ENCODE results near the gene GNG13. TPM values are rescaled to one million over a fixed set of nuclear protein-coding genes. Genes with fewer than 3 reads are reported as not detected.

GNG13 gene
- polyA plus RNA-seq, 6 donors from 2014 or later: not detected

DNA sequence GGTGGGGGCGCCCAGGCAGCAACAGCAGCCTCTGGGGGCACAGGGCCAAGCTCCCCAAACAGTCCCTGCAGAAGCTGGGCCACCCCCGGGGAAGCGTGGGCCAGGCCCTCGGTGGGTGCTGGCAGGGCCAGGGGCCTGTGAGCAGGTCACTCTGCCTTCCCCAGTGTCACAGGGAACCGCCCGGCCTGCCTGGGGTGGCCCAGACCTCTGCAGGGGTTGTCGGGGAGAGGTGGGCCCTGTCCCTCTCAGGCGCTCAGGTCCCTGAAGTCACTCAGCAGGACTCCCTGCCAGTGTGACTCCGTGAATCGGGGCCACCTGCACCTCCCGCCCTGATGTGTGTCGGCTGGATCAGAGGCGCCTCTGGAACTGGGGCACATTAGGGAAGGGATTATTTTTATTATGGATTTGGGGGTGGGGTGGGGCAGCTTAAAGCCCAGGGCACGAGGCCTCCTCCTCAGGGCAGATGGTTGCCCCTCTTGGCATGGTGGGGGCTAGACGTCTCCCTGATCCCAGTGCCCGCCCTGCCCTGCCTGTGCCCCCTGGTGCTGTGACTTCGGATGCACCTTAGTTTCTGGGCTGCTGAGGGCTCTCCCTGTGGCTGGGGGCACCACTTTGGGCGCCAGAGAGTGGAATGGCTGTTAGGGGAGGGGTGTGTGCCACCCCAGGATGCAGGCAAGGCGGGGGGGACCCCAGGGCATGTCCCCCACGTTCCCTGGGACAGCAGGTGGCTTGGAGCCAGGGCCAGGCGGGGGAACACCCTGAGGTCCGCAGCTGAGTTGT, 1.2 kb upstream of the GNG13 start:
- DNase-seq (no peak), ATAC-seq (ENCODE audit: low read depth in 2 of 2) (no peak)
- peaks cover 0 to 35% (median 8%) of the 10 kb centered on the region in 3 donors for H3K27me3 Mint-ChIP-seq
- H3K4me3 Mint-ChIP-seq: no peak overlapping the region
- peaks cover 0 to 3% (median 0%) of the 10 kb centered on the region in 7 donors for H3K9me3 Mint-ChIP-seq
- H3K27ac Mint-ChIP-seq: no peak overlapping the region
- H3K4me1 Mint-ChIP-seq: peaks cover 0 to 2% (median 0%) of the 10 kb centered on the region in 3 donors
- H3K36me3 Mint-ChIP-seq: peaks cover 0 to 8% of the 10 kb centered on the region in 2 donors

DNA sequence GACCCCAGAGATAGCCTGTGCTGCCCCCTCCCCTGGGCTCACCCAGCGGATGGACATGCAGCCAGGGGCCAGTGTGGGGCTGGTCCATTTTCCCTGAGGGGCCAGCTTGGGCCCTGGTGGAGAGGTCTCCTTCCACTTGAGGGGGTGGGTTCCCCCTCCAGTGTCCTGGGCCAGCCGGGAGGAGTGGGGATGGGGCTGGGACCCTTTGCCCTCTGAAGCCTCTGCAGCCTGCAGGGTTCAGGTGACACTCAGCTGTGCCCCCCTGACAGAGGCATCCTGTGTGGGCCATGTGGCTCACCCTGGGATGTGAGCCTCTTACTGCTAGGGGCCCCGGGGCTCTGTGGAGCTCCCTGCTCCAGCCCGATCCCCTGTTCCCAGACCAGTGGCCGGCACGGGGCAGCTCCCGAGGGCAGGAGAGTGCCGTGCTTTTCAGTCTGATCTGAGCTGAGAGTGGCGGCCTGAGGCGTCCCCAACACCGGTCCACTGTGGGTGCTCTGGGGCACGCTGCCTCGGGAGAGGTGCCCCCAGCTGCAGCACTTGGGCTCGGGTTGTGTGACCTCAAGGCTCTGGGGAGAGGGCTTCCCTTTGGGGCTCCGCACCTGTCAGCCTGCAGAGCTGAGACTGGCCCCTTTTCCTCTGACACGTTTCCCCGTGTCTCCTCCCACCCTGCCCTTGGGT, 439 bp upstream of the GNG13 start:
- H3K27me3 Mint-ChIP-seq: peaks cover 0 to 35% (median 8%) of the 10 kb centered on the region in 3 donors
- no peak overlapping the region for H3K27ac Mint-ChIP-seq
- H3K36me3 Mint-ChIP-seq: peaks cover 0 to 8% of the 10 kb centered on the region in 2 donors
- no peak overlapping the region for H3K4me3 Mint-ChIP-seq
- ATAC-seq (ENCODE audit: low read depth in 2 of 2): peak; percentile 13 to 38
- no peak for DNase-seq
- peaks cover 0 to 3% (median 0%) of the 10 kb centered on the region in 7 donors for H3K9me3 Mint-ChIP-seq
- H3K4me1 Mint-ChIP-seq: no peaks in the 10 kb centered on the region

DNA sequence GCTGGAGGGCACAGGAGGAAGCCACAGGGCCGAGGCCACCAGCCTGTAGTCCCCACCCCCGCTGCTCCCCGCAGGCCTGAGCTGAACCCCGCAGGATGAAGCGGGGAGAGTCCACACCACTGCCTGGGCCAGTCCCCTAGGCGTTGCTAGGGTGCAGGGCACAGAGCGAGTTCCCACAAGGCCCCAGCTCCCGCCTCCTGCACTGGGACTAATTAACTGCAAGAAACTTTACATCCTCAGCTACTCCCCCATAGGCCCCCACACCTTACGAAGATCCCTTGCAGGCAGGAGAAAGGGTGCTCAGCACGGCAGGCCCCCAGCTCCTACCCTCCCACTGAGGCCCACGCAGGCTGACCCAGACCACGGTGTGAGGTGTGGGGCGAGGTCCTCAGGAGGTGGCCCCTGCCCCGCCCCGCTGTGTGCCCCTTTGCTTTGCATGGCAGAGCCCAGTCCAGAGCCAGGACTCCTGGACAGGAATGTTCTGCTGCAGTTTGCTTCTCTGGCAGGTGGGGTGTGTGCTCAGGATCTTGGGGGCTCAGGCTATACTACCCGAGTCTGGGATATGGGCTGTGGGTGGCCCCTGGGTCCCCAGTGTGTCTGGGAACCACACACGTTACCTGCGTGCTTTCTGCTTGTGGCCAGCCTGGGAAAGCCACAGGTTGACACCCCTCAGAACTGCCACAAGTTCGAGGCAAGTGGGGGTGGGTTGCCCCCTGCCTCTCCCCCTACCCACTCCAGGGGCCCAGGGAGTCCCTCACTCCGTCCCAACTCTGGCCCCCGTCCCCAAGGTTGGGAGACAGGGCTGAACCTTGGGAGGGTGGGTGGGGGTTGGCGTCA, 1.2 kb downstream of the GNG13 start:
- Mint-ChIP-seq H3K36me3 (peaks cover 0 to 8% of the 10 kb centered on the region in 2 donors), H3K9me3 (peaks cover 0 to 3% (median 0%) of the 10 kb centered on the region in 7 donors)

DNA sequence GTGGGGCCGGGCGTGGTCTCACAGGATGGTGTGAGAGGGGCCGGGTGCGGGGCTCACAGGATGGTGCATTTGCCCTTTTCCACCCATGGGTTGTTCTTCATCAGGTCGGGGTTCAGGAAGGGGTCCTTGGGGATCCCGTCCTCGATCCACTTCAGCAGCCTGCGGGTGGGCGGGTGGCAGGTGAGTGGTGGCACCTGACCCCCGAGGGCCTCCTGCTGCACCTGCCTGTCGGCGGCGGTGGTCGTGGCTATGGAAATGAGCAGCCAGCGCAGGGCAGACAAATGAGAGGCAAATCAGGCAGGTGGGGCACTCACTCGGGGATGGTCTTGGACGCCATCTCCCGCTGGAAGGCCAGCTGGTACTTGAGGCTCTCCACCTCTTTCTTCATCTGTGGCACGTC, 1.9 kb downstream of the GNG13 start:
- no peak overlapping the region for H3K27ac Mint-ChIP-seq
- ATAC-seq (ENCODE audit: low read depth in 2 of 2): no peak
- H3K27me3 Mint-ChIP-seq: peaks cover 0 to 30% (median 8%) of the 10 kb centered on the region in 3 donors
- H3K4me3 Mint-ChIP-seq: no peak overlapping the region
- H3K36me3 Mint-ChIP-seq: peaks cover 0 to 8% of the 10 kb centered on the region in 2 donors
- peaks cover 0 to 3% (median 0%) of the 10 kb centered on the region in 7 donors for H3K9me3 Mint-ChIP-seq
- H3K4me1 Mint-ChIP-seq: no peaks in the 10 kb centered on the region
- DNase-seq: no peak

More for the DNA sequence above, 1.2 kb downstream of the GNG13 start:
- no peak for DNase-seq
- no peak for ATAC-seq (ENCODE audit: low read depth in 2 of 2)
- Mint-ChIP-seq H3K4me3 (no peak overlapping the region), H3K27ac (no peak overlapping the region), H3K4me1 (no peaks in the 10 kb centered on the region), H3K27me3 (peaks cover 0 to 32% (median 8%) of the 10 kb centered on the region in 3 donors)

DNA sequence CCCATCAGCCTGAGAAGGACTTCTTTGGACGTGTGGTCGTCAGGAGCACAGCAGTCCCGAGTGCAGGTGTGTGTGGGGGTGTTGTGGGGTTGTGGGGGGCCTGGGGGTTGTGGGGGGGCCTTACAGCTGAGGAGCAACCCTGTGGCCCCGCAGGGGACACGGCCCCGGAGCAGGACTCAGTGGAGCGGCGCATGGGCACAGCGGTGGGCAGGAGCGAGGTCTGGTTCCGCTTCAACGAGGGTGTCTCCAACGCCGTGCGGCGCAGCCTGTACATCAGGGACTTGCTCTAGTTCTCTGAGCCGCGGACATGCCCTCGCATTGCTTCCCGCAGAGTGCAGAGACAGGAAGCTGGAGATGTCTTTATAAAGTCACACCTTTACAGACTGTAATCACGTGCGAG, 2.8 kb downstream of the GNG13 start:
- no peak overlapping the region for H3K27ac Mint-ChIP-seq
- ATAC-seq (ENCODE audit: low read depth in 2 of 2) (no peak), DNase-seq (no peak)
- H3K9me3 Mint-ChIP-seq: peaks cover 0 to 3% (median 0%) of the 10 kb centered on the region in 7 donors
- H3K4me1 Mint-ChIP-seq: no peaks in the 10 kb centered on the region
- peaks cover 0 to 8% of the 10 kb centered on the region in 2 donors for H3K36me3 Mint-ChIP-seq
- H3K27me3 Mint-ChIP-seq: peaks cover 0 to 30% (median 8%) of the 10 kb centered on the region in 3 donors
- no peak overlapping the region for H3K4me3 Mint-ChIP-seq

DNA sequence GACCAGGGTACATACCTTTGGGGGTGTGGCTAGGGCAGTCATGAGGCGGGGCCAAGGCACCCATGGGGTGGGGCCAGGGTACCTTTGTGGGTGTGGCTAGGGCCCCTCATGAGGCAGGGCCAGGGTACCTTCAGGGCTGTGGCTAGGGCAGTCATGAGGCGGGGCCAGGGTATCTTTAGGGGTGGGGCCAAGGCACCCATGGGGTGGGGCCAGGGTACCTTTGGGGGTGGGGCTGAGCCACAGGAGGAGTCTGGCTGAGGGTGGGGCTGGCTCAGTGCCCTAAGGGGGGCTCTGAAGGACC, 3.5 kb downstream of the GNG13 start:
- ATAC-seq (ENCODE audit: low read depth in 2 of 2) (no peak), DNase-seq (no peak)
- Mint-ChIP-seq H3K27me3 (peaks cover 0 to 25% (median 8%) of the 10 kb centered on the region in 3 donors), H3K9me3 (peaks cover 0 to 3% (median 0%) of the 10 kb centered on the region in 7 donors), H3K36me3 (peaks cover 0 to 8% of the 10 kb centered on the region in 2 donors), H3K4me1 (no peaks in the 10 kb centered on the region), H3K27ac (no peak overlapping the region), H3K4me3 (no peak overlapping the region)

DNA sequence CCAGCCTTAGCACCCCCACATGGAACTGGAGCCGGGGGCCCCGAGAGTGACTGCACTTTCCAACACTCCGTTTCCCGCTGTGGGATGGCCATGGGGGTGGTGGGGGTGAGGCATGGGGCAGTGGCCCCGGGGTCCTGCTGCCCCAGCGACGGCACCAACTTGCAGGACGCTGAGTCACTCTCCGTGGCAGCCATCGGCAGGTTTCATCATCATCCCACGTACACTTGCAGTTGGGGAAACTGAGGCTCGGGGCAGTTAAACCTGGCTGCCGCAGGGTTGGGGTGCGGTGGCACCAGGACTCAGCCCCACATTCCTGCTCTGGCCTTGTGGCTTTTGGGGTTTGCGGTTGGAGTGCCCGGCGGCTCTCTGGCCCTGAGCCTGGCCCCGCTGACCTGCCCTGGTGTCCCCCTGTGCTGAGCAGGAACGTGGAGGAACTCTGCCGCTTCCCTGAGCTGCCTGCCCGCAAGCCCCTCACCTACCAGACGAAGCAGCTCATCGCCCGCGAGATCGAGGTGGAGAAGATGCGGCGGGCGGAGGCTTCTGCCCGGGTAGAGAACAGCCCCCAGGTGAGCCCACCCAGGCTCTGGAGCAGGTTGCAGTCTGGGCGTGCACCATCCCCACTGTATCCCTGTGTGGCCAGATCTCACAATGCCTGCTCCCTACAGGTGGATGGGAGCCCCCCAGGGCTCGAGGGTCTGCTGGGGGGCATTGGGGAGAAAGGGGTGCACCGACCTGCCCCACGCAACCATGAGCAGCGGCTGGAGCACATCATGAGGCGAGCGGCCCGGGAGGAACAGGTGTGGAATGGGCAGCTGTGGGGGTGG, 4.0 kb downstream of the GNG13 start:
- Mint-ChIP-seq H3K9me3 (peaks cover 0 to 3% (median 0%) of the 10 kb centered on the region in 7 donors), H3K27ac (no peak overlapping the region), H3K4me3 (no peak overlapping the region), H3K4me1 (peaks cover 0 to 3% (median 2%) of the 10 kb centered on the region in 3 donors), H3K27me3 (peaks cover 0 to 20% (median 8%) of the 10 kb centered on the region in 3 donors), H3K36me3 (peaks cover 0 to 10% of the 10 kb centered on the region in 2 donors)
- no peak for DNase-seq
- no peak for ATAC-seq (ENCODE audit: low read depth in 2 of 2)

DNA sequence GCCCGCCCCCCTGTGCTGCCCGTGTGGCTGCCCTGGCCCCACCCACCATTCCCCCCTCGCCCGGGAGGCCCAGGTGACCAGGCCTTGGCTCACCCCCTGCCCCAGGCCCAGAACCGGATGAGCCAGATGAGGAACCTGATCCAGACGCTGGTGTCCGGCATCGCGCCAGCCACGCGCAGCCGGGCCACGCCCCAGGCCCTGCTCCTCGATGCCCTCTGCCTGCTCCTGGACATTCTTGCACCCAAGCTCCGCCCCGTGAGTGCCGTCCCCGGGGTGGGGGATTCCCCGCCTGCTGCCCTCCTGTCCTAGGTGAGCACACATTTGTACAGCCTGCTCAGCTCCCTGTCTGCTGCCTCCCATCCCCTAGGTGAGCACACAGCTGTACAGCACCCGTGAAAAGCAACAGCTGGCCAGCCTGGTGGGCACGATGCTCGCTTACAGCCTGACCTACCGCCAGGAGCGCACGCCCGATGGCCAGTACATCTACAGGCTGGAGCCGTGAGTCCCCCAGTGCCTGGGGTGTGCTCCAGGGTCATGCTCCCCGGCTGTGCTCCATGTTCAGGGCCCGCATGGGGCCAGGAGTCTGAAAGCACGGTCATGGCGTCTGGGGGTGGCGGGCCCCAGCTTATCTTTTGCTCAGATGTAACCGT, 4.8 kb downstream of the GNG13 start:
- Mint-ChIP-seq H3K4me3 (no peak overlapping the region), H3K27me3 (peaks cover 0 to 16% (median 8%) of the 10 kb centered on the region in 3 donors), H3K4me1 (peaks cover 0 to 5% (median 5%) of the 10 kb centered on the region in 3 donors), H3K36me3 (peaks cover 0 to 16% of the 10 kb centered on the region in 2 donors), H3K9me3 (peaks cover 0 to 3% (median 0%) of the 10 kb centered on the region in 7 donors), H3K27ac (no peak overlapping the region)
- ATAC-seq (ENCODE audit: low read depth in 2 of 2) (no peak), DNase-seq (no peak)

DNA sequence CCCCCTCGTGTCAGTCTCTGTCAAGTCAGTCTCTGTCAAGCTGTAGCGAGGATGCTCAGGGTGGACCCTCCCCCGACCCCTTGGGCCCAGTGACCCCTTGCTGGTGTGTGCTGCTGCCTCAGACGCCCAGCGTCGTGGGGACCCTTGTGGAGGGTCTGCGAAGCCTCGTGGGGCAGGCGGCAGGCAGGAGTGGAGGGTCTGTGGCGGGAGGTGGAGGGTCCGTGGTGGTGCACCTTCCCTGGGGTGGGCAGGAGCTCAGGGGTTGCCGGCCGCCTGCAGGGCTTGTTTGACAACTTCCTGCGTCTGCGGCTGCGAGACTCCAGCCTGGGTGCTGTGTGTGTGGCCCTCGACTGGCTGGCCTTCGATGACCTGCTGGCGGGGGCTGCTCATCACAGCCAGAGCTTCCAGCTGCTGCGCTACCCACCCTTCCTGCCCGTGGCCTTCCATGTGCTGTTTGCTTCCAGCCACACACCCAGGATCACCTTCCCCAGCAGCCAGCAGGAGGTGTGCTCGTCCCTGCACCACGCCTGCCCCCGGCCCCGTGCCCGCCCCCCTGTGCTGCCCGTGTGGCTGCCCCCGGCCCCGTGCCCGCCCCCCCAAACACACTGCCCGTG, 5.6 kb downstream of the GNG13 start:
- Mint-ChIP-seq H3K4me1 (peaks cover 0 to 5% (median 5%) of the 10 kb centered on the region in 3 donors), H3K36me3 (peaks cover 0 to 16% of the 10 kb centered on the region in 2 donors), H3K4me3 (no peak overlapping the region), H3K27ac (no peak overlapping the region), H3K9me3 (peaks cover 0 to 3% (median 0%) of the 10 kb centered on the region in 7 donors), H3K27me3 (peaks cover 0 to 16% (median 8%) of the 10 kb centered on the region in 3 donors)
- ATAC-seq (ENCODE audit: low read depth in 2 of 2) (no peak), DNase-seq (no peak)

DNA sequence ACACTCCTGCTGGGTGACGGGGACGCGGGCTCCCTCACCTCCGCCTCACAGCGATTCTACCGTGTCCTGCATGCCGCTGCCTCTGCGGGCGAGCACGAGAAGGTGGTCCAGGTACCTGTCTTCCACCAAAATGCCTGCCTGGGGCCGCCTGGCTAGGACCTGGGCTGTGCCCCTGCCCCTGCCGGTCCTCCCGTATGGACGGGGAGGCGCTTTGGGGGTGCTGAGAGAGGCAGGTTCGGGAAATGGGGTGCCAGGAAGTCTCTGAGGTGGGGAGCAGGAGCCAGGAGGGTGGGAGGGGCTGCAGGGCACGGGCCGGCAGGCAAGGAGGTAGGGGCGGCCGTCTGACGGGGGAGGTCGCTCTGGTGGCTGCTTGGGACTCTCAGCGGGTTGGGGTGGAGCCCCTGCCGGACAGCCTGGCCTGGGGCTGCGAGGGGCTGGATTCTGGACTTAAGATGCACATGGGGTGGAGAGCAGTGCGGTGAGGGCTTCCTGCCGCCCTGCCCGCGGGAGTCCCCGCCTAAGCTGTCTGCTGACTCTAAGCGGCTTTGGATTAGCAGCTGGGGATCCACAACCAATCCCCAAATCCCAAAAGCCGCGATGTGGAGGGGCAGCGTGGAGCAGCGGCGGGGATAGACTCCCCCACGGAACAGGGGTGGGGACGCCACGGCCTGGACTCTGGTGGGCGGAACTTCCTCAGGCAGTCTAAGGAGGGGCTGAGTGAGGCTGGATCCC, 6.3 kb downstream of the GNG13 start:
- DNase-seq (no peak), ATAC-seq (ENCODE audit: low read depth in 2 of 2) (no peak)
- Mint-ChIP-seq H3K4me3 (peak overlapping the region in 1 of 8 donors; percentile 20), H3K4me1 (peaks cover 0 to 5% (median 5%) of the 10 kb centered on the region in 3 donors), H3K27ac (no peak overlapping the region), H3K27me3 (peaks cover 0 to 16% (median 8%) of the 10 kb centered on the region in 3 donors), H3K36me3 (peaks cover 0 to 16% of the 10 kb centered on the region in 2 donors), H3K9me3 (peaks cover 0 to 3% (median 0%) of the 10 kb centered on the region in 7 donors)

DNA sequence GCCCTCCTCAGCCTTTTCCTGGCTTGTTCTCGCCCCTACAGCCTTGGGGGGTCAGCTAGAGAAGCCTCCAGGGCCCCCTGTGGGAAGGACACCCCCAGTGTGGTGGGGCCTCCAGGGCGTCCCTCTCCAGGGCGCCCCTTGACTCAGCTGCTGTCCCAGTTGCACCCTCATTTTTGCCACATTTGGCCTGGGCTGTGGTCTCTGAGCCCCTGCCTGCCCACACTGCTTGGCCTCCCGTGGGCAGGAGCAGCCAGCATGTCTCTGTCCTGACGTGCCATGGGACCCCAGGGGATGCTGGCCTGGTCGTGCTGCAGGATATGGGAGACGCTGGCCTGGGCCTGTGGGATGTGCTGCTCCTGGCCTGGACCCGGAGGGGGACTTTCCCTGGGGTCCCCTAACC, 7.1 kb downstream of the GNG13 start:
- no peak for DNase-seq
- Mint-ChIP-seq H3K27ac (no peak overlapping the region), H3K4me1 (peaks cover 0 to 5% (median 5%) of the 10 kb centered on the region in 3 donors), H3K4me3 (no peak overlapping the region), H3K27me3 (peaks cover 0 to 8% (median 8%) of the 10 kb centered on the region in 3 donors), H3K36me3 (peaks cover 0 to 16% of the 10 kb centered on the region in 2 donors), H3K9me3 (peaks cover 0 to 3% (median 0%) of the 10 kb centered on the region in 7 donors)
- ATAC-seq (ENCODE audit: low read depth in 2 of 2): no peak
